Measurements from ENCODE around the gene SLC6A17. TPM values are rescaled to one million over a fixed set of nuclear protein-coding genes. Genes with fewer than 3 reads are reported as not detected.
A peak's percentile ranks its signal among the peaks of the same experiment; 100 is the strongest.

The SLC6A17 gene
- total RNA-seq, 1 donor from 2014 or later, result 0.40 TPM

- DNase-seq (ENCODE audit: low spot score), result no peak
- intact Hi-C loops (cut with DNase I), result no loop called here
These were observed 47.8 kb downstream of the SLC6A17 start for GRCh38 chr1:110197905-110198629.

GRCh38 chr1:110198746-110199145 is 48.5 kb downstream of the SLC6A17 start:
- no peak for DNase-seq (ENCODE audit: low spot score)
- intact Hi-C loops (cut with DNase I), result no loop called here

- DNase-seq (ENCODE audit: low spot score), result no peak
- intact Hi-C loops (cut with DNase I), result loop anchor here (10.0 kb wide), 1 partner anchor 415 kb away; no protein-coding TSS in a partner anchor
These were observed 49.9 kb downstream of the SLC6A17 start for GRCh38 chr1:110200190-110200589.

GRCh38 chr1:110200666-110201065 is 50.4 kb downstream of the SLC6A17 start:
- intact Hi-C loops (cut with DNase I), result loop anchor here (10.0 kb wide), 1 partner anchor 414 kb away; no protein-coding TSS in a partner anchor
- no peak for DNase-seq (ENCODE audit: low spot score)

- DNase-seq (ENCODE audit: low spot score), result no peak
- intact Hi-C loops (cut with DNase I), result loop anchor here (10.0 kb wide), 1 partner anchor 414 kb away; no protein-coding TSS in a partner anchor
These were observed 51.0 kb downstream of the SLC6A17 start for GRCh38 chr1:110201157-110201825.

- DNase-seq (ENCODE audit: low spot score), result no peak
- intact Hi-C loops (cut with DNase I), result loop anchor here (1.0 to 10.0 kb wide), 3 partner anchors 109 to 412 kb away; no protein-coding TSS in a partner anchor
These were observed 52.8 kb downstream of the SLC6A17 start for GRCh38 chr1:110203021-110203661.

- no peak for DNase-seq (ENCODE audit: low spot score)
- intact Hi-C loops (cut with DNase I), result loop anchor here (5.0 to 10.0 kb wide), 3 partner anchors 202 to 410 kb away; partner anchors contain the start of gene LAMTOR5
These were observed 54.9 kb downstream of the SLC6A17 start for GRCh38 chr1:110205156-110205555.

GRCh38 chr1:110205591-110206155 is 55.4 kb downstream of the SLC6A17 start:
- intact Hi-C loops (cut with DNase I), result loop anchor here (5.0 to 10.0 kb wide), 3 partner anchors 202 to 409 kb away; partner anchors contain the start of gene LAMTOR5
- no peak for DNase-seq (ENCODE audit: low spot score)

GRCh38 chr1:110206261-110206920 is 56.1 kb downstream of the SLC6A17 start:
- DNase-seq (ENCODE audit: low spot score), result no peak
- intact Hi-C loops (cut with DNase I), result loop anchor here (5.0 to 10.0 kb wide), 3 partner anchors 201 to 408 kb away; partner anchors contain the start of gene LAMTOR5

GRCh38 chr1:110207831-110208230 is 57.5 kb downstream of the SLC6A17 start:
- intact Hi-C loops (cut with DNase I), result loop anchor here (1.0 to 10.0 kb wide), 4 partner anchors 104 to 407 kb away; partner anchors contain the start of gene LAMTOR5
- peak; percentile 84 for DNase-seq (ENCODE audit: low spot score)

- DNase-seq (ENCODE audit: low spot score), result no peak
- intact Hi-C loops (cut with DNase I), result loop anchor here (1.0 to 10.0 kb wide), 4 partner anchors 103 to 406 kb away; partner anchors contain the start of gene LAMTOR5
These were observed 58.8 kb downstream of the SLC6A17 start for GRCh38 chr1:110208916-110209645.

- intact Hi-C loops (cut with DNase I), result loop anchor here (1.0 to 10.0 kb wide), 5 partner anchors 52 to 405 kb away; partner anchors contain the start of gene LAMTOR5
These were observed 59.7 kb downstream of the SLC6A17 start, which contains the start of gene KCNC4 for GRCh38 chr1:110209715-110210603. Gene KCNC4 (plus strand): TSS chr1:110210314. CDS start chr1:110211500, 1,186 bp downstream.

GRCh38 chr1:110210604-110211495 is 60.6 kb downstream of the SLC6A17 start:
- intact Hi-C loops (cut with DNase I), result loop anchor here (1.0 to 5.0 kb wide), 2 partner anchors 51 to 127 kb away; no protein-coding TSS in a partner anchor
- DNase-seq (ENCODE audit: low spot score), result no peak

More at GRCh38 chr1:110209715-110210603, 59.7 kb downstream of the SLC6A17 start, which contains the start of gene KCNC4:
- peak; percentile 94 for DNase-seq (ENCODE audit: low spot score)

- no peak for DNase-seq (ENCODE audit: low spot score)
- intact Hi-C loops (cut with DNase I), result loop anchor here (5.0 kb wide), 1 partner anchor 51 kb away; no protein-coding TSS in a partner anchor
These were observed 61.3 kb downstream of the SLC6A17 start for GRCh38 chr1:110211496-110212168.

All from cardiac septum (tissue), 1 donor.